Natural killer cell (primary cell): ENCODE data around the gene SCD5. TPM values are rescaled to one million over a fixed set of nuclear protein-coding genes. Genes with fewer than 3 reads are reported as not detected.

Source experiments
- ATAC-seq, 3 donors: fragments of 150-1000 bp in 2 of 3; fragments of 200-7000 bp in 1 of 3; cut with Tn5 transposase; 1 replicate in 1 of 3; 2 replicates in 2 of 3; pipeline ENCODE4 v1.10.0; 2021; ENCODE audit warnings: mild to moderate bottlenecking in 2 of 3, moderate library complexity in 2 of 3
- DNase-seq, 2 donors: peaks; one replicate each; pipeline versions ENCODE4 v3.0.0 to v3.0.0-alpha.2; 2013 to 2021; ENCODE audit warnings: mixed read lengths in 1 of 2
- H3K27ac ChIP-seq: one replicate; pipeline ENCODE4 v1.5.1; 2013; ENCODE audit warnings: mild to moderate bottlenecking, low read length
- H3K27me3 ChIP-seq: one replicate; pipeline ENCODE4 v1.6.1; 2013; ENCODE audit warnings: low read length; ENCODE audit not compliant: control insufficient read depth, insufficient read depth
- H3K36me3 ChIP-seq: one replicate; pipeline ENCODE4 v1.6.1; 2013; ENCODE audit warnings: low read length; ENCODE audit not compliant: control insufficient read depth, insufficient read depth
- H3K4me1 ChIP-seq: one replicate; pipeline ENCODE4 v1.6.1; 2013; ENCODE audit warnings: low read length; ENCODE audit not compliant: control insufficient read depth, insufficient read depth
- H3K4me3 ChIP-seq: one replicate; pipeline ENCODE4 v1.5.1; 2013; ENCODE audit warnings: low read length
- H3K9me3 ChIP-seq: one replicate; pipeline ENCODE4 v1.6.1; 2013; ENCODE audit warnings: low read length; ENCODE audit not compliant: control insufficient read depth, insufficient read depth
- H3K27ac Mint-ChIP-seq, 2 donors: one replicate each; pipeline ENCODE4 v1.8.0; 2022; ENCODE audit warnings: mild to moderate bottlenecking in 2 of 2, mixed read lengths in 2 of 2, moderate library complexity in 1 of 2
- H3K27me3 Mint-ChIP-seq, 2 donors: one replicate each; pipeline ENCODE4 v1.8.0; 2022; ENCODE audit warnings: low read depth in 2 of 2, mixed read lengths in 2 of 2
- H3K36me3 Mint-ChIP-seq: one replicate; pipeline ENCODE4 v1.8.0; 2022; ENCODE audit warnings: mixed read lengths
- H3K4me1 Mint-ChIP-seq, 2 donors: one replicate each; pipeline ENCODE4 v1.8.0; 2022; ENCODE audit warnings: mixed read lengths in 2 of 2
- H3K4me3 Mint-ChIP-seq: one replicate; pipeline ENCODE4 v1.8.0; 2022; ENCODE audit warnings: mild to moderate bottlenecking, moderate library complexity, mixed read lengths
- H3K9me3 Mint-ChIP-seq, 2 donors: one replicate each; pipeline ENCODE4 v1.8.0; 2022; ENCODE audit warnings: mixed read lengths in 2 of 2
- WGBS: methylation state at CpG from one replicate; pipeline ENCODE4 v1.1.7; 2013; ENCODE audit warnings: missing lambda C conversion rate; ENCODE audit not compliant: insufficient coverage; 5-methylcytosine and 5-hydroxymethylcytosine counted together
- intact Hi-C: fragments of 100-400 bp; cut with micrococcal nuclease; formaldehyde crosslinking; loops from one replicate; pipeline ENCODE4 v1.14.2; 2022
- total RNA-seq, 4 donors: library from RNA; stranded (reverse); fragments of 120-200 nt in 1 of 4; gene quantifications; one replicate each; pipeline versions ENCODE4 v1.2.3 to v1.2.4, GENCODE V29; 2013 to 2022
- TF ChIP-seq, protein P1 (sequence below): fragments of 200-600 bp; IDR thresholded peaks from one replicate; pipeline ENCODE4 v1.8.0; 2022; ENCODE audit warnings: antibody characterized with exemption

The SCD5 gene
- total RNA-seq, 3 donors from 2014 or later (not counting 1 experiment from before 2014, with no cell fraction given), result 8.9 to 11.6 (median 9.0) TPM

DNA sequence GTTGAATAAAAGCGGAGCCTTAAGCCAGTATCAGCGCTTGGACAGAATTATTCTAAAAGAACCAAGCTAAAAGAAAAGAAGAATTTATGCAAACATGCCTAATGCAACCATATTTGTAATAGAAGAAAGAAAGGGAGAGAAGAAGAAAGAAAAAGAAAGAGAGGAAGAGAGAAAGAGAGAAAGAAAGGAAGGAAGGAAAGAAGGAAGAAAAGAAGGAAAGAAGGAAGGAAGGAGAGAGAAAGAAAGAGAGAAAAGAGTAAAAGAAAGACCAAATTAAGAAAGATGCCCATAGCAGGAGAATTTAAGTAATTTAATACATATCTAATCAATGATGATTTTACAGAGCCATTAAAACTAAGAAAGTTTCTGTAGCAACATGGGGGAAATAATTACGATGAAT is 206.0 kb downstream of the SCD5 start:
- TF ChIP-seq, protein P1, sequence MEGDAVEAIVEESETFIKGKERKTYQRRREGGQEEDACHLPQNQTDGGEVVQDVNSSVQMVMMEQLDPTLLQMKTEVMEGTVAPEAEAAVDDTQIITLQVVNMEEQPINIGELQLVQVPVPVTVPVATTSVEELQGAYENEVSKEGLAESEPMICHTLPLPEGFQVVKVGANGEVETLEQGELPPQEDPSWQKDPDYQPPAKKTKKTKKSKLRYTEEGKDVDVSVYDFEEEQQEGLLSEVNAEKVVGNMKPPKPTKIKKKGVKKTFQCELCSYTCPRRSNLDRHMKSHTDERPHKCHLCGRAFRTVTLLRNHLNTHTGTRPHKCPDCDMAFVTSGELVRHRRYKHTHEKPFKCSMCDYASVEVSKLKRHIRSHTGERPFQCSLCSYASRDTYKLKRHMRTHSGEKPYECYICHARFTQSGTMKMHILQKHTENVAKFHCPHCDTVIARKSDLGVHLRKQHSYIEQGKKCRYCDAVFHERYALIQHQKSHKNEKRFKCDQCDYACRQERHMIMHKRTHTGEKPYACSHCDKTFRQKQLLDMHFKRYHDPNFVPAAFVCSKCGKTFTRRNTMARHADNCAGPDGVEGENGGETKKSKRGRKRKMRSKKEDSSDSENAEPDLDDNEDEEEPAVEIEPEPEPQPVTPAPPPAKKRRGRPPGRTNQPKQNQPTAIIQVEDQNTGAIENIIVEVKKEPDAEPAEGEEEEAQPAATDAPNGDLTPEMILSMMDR, result no peak
- Mint-ChIP-seq H3K36me3 (no peaks in the 10 kb centered on the region), H3K9me3 (no peaks in the 10 kb centered on the region), H3K4me1 (no peaks in the 10 kb centered on the region), H3K27ac (no peak overlapping the region), H3K4me3 (no peak overlapping the region), H3K27me3 (peaks cover 11% of the 10 kb centered on the region in 2 donors)
- Histone ChIP-seq H3K4me1 (no peaks in the 10 kb centered on the region), H3K27me3 (no peaks in the 10 kb centered on the region), H3K9me3 (no peaks in the 10 kb centered on the region), H3K27ac (no peak overlapping the region), H3K4me3 (no peak overlapping the region), H3K36me3 (no peaks in the 10 kb centered on the region)
- intact Hi-C loops, result no loop called here
- ATAC-seq, result no peak
- no peak for DNase-seq
- 100% methylated on average over 3 of the region's 3 CpGs for WGBS

DNA sequence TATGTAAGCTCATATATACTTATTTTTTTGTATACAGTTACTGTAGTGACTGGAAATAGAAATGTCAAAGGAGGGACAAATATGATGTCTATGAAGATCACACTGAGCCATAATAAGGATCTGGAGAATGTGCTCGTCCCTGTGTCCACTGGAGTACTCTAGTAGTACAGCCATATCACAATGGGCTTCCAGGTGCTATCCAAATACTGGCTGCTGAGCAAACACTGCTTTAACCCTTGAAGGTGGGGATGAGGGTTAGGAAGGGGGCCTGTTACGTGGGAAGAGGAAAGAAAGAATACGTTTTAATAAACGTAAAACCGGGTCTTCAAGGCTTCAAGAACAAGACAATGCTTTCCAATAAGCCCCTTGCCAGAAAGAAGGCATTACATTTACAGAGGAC is 207.0 kb downstream of the SCD5 start:
- no peaks in the 10 kb centered on the region for H3K36me3 Mint-ChIP-seq
- Histone ChIP-seq H3K27me3 (no peaks in the 10 kb centered on the region), H3K4me3 (no peak overlapping the region), H3K36me3 (no peaks in the 10 kb centered on the region), H3K27ac (no peak overlapping the region), H3K9me3 (no peaks in the 10 kb centered on the region), H3K4me1 (no peaks in the 10 kb centered on the region)
- H3K27me3 Mint-ChIP-seq, result peaks cover 11% of the 10 kb centered on the region in 2 donors
- intact Hi-C loops, result no loop called here
- H3K27ac Mint-ChIP-seq, result no peak overlapping the region
- WGBS, result 85% methylated on average over 5 of the region's 5 CpGs
- DNase-seq (no peak), ATAC-seq (no peak)
- H3K4me3 Mint-ChIP-seq, result no peak overlapping the region
- TF ChIP-seq, protein P1, result no peak
- H3K4me1 Mint-ChIP-seq, result no peaks in the 10 kb centered on the region
- H3K9me3 Mint-ChIP-seq, result no peaks in the 10 kb centered on the region

DNA sequence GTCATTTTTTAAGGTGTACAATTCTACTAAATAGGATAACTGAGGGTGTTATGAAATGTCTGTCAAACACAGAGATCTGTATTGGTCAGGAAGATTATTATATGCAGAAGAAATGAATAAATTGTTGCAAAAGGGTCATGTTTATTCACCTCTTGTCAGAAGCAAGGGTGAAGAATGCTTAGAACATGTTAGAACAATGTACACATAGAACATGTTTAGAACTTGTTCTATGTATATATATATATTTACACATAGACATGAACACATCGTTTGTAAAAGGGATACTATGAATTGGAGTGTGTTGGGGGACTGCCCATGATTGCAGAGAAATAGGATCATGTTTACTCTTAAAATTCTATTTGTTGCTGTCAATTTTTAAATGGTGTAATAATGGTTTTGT is 208.8 kb downstream of the SCD5 start:
- no peaks in the 10 kb centered on the region for H3K36me3 Mint-ChIP-seq
- no peak overlapping the region for H3K4me3 ChIP-seq
- 100% methylated on average over 1 of the region's 1 CpG for WGBS
- DNase-seq (no peak), ATAC-seq (no peak)
- peaks cover 11% of the 10 kb centered on the region in 2 donors for H3K27me3 Mint-ChIP-seq
- H3K9me3 Mint-ChIP-seq, result no peaks in the 10 kb centered on the region
- no peaks in the 10 kb centered on the region for H3K36me3 ChIP-seq
- TF ChIP-seq, protein P1, result no peak
- H3K4me3 Mint-ChIP-seq, result no peak overlapping the region
- intact Hi-C loops, result no loop called here
- H3K9me3 ChIP-seq, result no peaks in the 10 kb centered on the region
- H3K4me1 ChIP-seq, result no peaks in the 10 kb centered on the region
- no peaks in the 10 kb centered on the region for H3K27me3 ChIP-seq
- no peaks in the 10 kb centered on the region for H3K4me1 Mint-ChIP-seq
- H3K27ac ChIP-seq, result no peak overlapping the region
- H3K27ac Mint-ChIP-seq, result no peak overlapping the region

DNA sequence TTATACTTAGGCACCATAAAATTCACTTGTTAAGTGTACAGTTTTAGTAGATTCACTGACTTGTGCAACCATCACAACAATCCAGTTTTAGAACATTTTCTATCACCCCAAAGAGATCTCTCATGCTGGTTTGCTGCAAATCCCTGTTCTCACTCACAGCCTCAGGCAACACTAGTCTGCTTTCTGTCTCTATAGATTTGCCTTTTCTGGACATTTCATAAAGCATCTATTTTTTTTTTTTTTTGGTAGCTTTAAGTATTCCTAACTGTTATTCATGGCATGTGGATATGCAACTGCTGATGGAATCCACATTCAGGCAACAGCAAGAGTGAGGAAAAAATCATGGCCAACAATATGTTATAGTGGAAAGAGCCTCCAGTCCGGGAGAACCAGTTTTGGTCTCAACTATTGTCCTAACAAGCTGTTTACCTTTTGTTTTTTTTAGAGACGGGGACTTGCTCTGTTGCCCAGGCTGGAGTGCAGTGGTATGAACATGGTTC is 209.8 kb downstream of the SCD5 start:
- H3K4me3 ChIP-seq, result no peak overlapping the region
- Mint-ChIP-seq H3K4me1 (no peaks in the 10 kb centered on the region), H3K27me3 (peaks cover 11% of the 10 kb centered on the region in 2 donors), H3K36me3 (no peaks in the 10 kb centered on the region), H3K9me3 (no peaks in the 10 kb centered on the region), H3K4me3 (no peak overlapping the region), H3K27ac (no peak overlapping the region)
- ATAC-seq, result no peak
- no peaks in the 10 kb centered on the region for H3K27me3 ChIP-seq
- no peak for DNase-seq
- no peaks in the 10 kb centered on the region for H3K4me1 ChIP-seq
- intact Hi-C loops, result no loop called here
- WGBS, result 91% methylated on average over 2 of the region's 2 CpGs
- no peaks in the 10 kb centered on the region for H3K9me3 ChIP-seq
- TF ChIP-seq, protein P1, result no peak
- H3K36me3 ChIP-seq, result no peaks in the 10 kb centered on the region
- no peak overlapping the region for H3K27ac ChIP-seq
